WERI-Rb-1 (cell line): ENCODE measurements around the gene SETBP1.

Source experiments
- DNase-seq: peaks from one replicate; pipeline ENCODE4 v3.0.0-alpha.2; 2020
- H3K27ac ChIP-seq: fragments of 250-450 bp; sonication (Bioruptor Pico); 2 replicates; pipeline ENCODE4 v1.5.1; 2020; ENCODE audit warnings: mild to moderate bottlenecking, moderate library complexity
- H3K27me3 ChIP-seq: fragments of 250-450 bp; sonication (Bioruptor Pico); 2 replicates; pipeline ENCODE4 v1.5.1; 2021; ENCODE audit warnings: mild to moderate bottlenecking, low read depth, moderate library complexity; ENCODE audit not compliant: insufficient read depth, severe bottlenecking
- H3K36me3 ChIP-seq: fragments of 250-450 bp; sonication (Bioruptor Pico); 2 replicates; pipeline ENCODE4 v1.5.1; 2020; ENCODE audit warnings: mild to moderate bottlenecking, moderate library complexity
- H3K4me3 ChIP-seq: 2 replicates; pipeline ENCODE4 v1.5.1; 2011; ENCODE audit warnings: low read depth, mild to moderate bottlenecking, control low read depth, low read length
- H3K9me3 ChIP-seq: fragments of 250-450 bp; sonication (Bioruptor Pico); 2 replicates; pipeline ENCODE4 v1.5.1; 2021; ENCODE audit warnings: mild to moderate bottlenecking, moderate library complexity; ENCODE audit not compliant: severe bottlenecking
- CTCF ChIP-seq: IDR thresholded peaks from 2 replicates; pipeline ENCODE4 v1.5.1; 2011; ENCODE audit warnings: low read depth, mild to moderate bottlenecking, control low read depth, inconsistent platforms, low read length

The SETBP1 gene

GRCh38 chr18:45040879-45041278 is 360.2 kb downstream of the SETBP1 start:
- Histone ChIP-seq H3K27me3 (no peaks in the 10 kb centered on the region), H3K27ac (no peak overlapping the region), H3K4me3 (no peak overlapping the region), H3K9me3 (no peaks in the 10 kb centered on the region), H3K36me3 (no peaks in the 10 kb centered on the region)
- no peak for TF ChIP-seq CTCF
- no peak for DNase-seq

- no peak overlapping the region for H3K27ac ChIP-seq
- no peak for TF ChIP-seq CTCF
- H3K4me3 ChIP-seq, result no peak overlapping the region
- no peaks in the 10 kb centered on the region for H3K36me3 ChIP-seq
- no peaks in the 10 kb centered on the region for H3K27me3 ChIP-seq
- no peak for DNase-seq
- no peaks in the 10 kb centered on the region for H3K9me3 ChIP-seq
Measured at GRCh38 chr18:45044787-45045186, 364.1 kb downstream of the SETBP1 start.

- no peak for DNase-seq
- H3K36me3 ChIP-seq, result no peaks in the 10 kb centered on the region
- no peak overlapping the region for H3K27ac ChIP-seq
- no peaks in the 10 kb centered on the region for H3K9me3 ChIP-seq
- H3K4me3 ChIP-seq, result no peak overlapping the region
- H3K27me3 ChIP-seq, result no peaks in the 10 kb centered on the region
- TF ChIP-seq CTCF, result no peak
Measured at GRCh38 chr18:45046228-45046627, 365.5 kb downstream of the SETBP1 start.

GRCh38 chr18:45046961-45047360 is 366.3 kb downstream of the SETBP1 start:
- no peaks in the 10 kb centered on the region for H3K27me3 ChIP-seq
- no peak for DNase-seq
- no peak for TF ChIP-seq CTCF
- no peaks in the 10 kb centered on the region for H3K36me3 ChIP-seq
- no peak overlapping the region for H3K27ac ChIP-seq
- no peaks in the 10 kb centered on the region for H3K9me3 ChIP-seq
- H3K4me3 ChIP-seq, result no peak overlapping the region

- Histone ChIP-seq H3K4me3 (no peak overlapping the region), H3K36me3 (no peaks in the 10 kb centered on the region), H3K27me3 (no peaks in the 10 kb centered on the region), H3K27ac (no peak overlapping the region), H3K9me3 (no peaks in the 10 kb centered on the region)
- DNase-seq, result no peak
- TF ChIP-seq CTCF, result no peak
Measured at GRCh38 chr18:45049578-45050319, 369.1 kb downstream of the SETBP1 start.
